NCI-H146 (cell line): ENCODE measurements around the gene CACHD1.

Experiments
- DNase-seq: peaks from one replicate; lab custom pipeline; 2025; lab: John Stamatoyannopoulos, UW

Gene CACHD1

DNA sequence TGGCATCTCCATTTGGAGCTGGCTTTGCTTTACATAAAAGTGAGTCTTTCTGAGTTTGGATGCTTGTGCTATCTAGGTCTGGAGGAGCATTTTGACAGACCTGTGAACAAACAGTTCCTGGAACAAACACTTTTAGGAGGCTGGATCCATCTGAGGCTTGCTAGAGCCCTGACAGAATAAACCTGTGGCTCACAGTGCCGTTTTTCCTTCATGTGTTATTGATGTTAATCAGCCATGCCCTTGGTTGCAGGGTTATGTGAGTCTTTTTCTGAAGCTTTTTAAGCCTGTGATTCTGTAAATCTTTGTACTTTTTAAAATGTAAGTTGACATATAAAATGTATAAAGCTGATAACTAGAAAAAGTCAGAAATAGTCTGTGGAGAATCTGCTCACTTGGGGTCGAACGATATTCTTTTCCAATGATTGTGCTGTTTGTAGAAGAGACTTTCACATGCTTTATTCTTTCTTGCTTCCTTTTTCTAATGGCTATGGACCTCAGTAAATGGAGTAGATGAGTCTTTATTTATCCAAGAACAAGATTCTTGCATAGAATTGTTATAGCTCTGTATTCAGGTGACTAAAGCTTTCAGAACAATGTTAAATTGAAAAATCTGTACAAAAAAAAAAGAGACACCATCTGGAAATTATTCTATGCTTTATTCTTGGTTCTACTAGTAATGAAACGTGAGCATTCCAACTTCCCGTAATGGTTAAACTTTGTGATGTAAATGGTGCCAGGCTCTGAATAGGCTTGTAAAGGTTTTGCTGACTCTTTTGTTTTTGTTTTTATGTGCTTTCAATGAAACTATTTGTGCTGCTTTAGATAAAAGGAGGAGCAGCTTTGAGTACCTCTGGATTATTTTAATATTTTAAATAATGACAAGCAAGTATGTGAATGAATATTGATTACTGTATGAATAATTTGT, 53.7 kb downstream of the CACHD1 start:
- no peak for DNase-seq

DNA sequence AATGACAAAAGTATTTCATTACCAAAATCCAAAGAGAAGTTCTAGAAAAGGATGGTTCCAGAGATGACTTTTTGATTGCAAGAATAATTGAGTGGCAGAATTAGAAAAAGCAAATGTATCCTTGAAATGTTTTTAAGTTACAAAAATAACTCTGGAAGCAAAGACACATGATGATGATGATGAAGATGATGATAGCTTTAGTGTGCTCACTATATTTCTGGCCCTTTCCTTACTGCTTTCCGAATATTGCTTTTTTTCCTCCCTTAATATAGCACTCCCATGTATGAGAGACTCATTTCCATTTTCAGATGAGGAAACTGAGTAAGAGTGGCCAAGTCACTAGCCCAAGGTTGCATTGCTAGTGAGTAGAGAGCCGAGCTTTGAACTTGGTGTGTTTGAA, 54.7 kb downstream of the CACHD1 start:
- DNase-seq, result no peak

DNA sequence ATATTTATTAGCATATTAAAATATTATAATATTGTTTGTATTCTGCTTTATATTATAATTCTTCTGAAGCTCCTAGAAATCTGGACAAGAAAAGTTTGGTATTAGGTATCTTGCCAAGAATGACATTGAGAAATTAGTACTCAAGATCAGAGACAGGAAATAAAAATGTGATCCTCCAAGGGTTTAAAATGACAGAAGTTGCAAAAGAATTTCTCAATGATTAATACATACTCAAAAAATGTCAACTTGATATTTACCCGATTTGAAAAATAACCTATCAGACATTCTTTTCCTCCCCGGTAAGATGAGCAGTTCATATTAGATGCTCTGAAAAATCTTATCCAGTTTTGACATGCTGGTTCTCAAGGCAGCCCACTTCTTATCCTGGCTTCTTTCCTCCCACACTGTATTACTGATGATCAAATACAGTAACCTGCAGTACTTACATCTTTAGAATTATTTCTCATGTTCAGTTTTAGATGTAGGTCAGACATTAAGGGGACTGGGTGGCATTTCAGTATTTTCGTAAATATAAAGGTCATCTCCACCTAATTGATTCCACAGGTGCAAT, 55.3 kb downstream of the CACHD1 start:
- DNase-seq, result no peak

DNA sequence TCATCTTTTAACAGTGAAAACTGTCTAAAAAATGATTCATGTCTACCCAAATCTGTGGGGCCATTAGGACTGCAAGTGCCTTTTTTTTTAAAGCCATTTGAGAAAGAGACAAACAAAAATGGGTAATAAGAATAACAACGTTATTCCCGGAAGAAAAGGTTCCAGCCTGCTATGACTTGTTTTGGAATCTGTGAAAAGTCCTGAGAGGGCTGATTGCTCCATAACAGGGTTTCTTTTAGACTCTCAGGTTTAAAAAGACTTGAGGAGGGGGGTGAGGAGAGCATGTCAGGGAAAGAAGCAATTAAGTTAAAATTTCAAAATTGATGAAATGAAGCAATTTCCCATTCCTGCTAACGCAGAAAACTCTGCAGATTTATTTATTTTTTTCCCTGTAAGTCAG, 56.4 kb downstream of the CACHD1 start:
- DNase-seq, result no peak

DNA sequence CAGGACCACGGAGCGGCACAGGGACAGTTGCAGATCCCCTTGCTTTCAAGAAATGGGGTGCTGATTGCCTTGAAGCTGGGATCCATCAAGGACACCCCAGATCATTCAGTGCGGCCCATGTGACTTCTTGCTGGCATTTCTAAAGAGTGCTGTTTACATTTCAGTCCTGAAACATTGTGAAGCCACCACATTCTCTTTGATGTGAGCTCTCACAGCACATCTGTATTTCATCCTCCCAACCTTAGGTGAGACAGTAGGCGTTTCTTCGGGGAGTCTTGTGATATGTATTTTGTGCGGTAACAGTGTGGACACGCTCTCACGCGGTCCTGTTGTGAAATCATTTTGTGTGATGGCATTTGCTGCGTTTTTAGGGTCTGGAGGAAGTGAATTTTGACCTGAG, 57.2 kb downstream of the CACHD1 start:
- DNase-seq, result no peak

DNA sequence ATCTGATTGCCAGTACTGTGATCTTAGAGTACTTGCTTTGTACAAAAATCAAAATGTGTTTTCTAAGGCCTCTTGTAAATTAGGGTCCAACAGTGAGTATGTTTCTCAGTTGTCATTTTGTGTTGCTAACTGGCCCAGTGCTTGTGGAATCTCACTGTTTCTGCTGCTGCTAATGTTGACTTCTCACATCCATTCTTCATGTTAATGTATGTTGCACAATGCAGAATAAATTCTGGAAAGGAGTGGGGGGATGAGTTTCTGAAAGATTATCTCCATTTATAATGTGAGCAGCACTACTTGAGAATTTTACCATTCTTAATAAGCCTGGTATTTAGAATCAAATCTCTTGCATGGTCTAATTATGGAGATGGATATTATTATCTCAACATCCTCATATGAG, 57.9 kb downstream of the CACHD1 start:
- DNase-seq, result no peak

DNA sequence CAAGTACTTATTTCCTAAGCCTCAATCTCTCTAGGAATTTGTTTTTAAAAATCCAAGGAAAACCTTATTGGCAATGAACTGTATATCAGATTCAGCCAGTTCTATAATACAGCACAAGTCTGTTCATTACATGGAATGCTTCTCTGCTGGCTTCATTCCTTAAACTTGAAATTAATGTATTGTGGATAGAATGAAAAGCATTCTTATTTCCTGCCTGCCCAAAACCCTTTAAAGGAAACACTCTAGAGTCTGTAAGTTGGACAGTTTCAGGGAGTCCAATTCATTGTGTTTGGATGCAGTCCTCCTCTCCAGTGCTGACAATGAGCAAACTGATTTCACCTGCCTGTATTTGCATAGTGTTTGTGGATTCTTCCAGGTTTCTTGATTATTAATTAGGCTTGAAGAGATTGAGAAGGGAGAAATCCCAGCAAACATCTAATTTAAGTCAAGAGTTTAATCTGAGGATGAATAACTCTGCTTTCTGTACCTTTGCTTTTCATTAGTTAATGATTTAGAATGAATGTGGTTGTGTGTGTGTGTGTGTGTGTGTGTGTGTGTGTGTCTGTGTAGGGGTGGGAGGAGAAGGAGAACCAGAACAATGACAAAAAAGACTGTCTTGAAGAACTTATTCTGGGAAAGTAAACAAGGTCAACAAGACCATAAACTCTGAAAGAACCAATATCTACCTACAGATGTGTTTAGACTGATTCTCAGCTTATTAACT, 61.2 kb downstream of the CACHD1 start:
- peak; percentile 40 for DNase-seq

DNA sequence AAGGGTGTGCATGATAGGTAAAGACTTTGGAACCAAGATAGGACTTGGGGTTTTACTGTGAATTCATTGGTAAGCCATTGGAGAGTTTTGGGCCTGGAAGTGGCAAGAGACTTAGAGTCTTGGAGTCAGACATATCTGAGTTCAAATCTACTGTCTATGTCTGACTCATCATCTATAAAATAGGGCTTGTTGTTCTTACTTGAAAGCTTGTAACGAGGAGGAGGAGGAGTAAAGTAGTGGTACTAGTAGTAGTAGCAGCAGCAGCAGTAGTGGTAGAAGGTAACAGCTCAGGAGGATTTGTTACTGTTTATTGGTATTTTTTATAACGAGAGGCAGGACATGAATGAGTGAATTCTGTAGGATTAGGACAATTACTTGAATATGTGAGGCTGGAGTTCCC, 62.7 kb downstream of the CACHD1 start:
- no peak for DNase-seq

DNA sequence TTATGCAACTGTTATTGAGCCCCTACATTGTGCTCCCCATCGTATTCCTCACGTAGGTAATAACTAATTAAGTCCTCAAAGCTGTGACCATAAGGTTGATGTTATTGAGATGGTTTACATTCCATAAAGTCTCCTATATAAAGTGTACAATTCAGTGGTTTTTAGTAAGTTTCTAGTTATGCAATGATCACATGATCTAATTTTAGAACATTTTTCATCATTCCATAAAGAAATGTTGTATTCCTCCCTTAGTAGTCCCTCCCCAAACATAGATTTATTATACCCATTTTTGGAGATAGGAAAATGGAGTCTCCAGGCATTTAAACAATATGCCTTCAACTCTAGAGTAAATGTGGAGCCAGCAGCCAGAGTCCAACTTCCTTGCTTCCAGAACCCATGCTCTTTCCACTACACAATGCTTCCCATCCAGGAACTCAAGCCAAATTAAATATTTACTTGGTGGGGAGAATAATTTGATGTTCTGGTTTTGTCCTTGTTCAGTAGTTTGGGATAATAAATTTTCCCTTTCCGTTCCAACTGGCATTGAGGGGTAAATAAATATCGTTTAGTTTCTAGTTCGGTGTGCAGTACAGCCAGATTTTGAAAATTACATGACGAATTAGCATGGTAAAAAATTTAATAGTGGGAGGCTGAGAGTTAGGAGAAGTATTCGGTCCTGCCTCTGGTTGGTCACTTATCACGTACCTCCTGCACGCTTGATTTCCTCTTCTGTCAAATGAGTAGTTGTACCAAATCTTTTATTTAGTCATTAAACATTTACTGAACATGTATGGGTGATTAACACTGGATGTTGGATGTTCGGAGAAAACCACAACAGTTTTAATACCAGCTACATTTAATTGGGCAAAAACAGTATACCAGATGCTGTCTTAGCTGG, 66.3 kb downstream of the CACHD1 start:
- peak; percentile 61 for DNase-seq

DNA sequence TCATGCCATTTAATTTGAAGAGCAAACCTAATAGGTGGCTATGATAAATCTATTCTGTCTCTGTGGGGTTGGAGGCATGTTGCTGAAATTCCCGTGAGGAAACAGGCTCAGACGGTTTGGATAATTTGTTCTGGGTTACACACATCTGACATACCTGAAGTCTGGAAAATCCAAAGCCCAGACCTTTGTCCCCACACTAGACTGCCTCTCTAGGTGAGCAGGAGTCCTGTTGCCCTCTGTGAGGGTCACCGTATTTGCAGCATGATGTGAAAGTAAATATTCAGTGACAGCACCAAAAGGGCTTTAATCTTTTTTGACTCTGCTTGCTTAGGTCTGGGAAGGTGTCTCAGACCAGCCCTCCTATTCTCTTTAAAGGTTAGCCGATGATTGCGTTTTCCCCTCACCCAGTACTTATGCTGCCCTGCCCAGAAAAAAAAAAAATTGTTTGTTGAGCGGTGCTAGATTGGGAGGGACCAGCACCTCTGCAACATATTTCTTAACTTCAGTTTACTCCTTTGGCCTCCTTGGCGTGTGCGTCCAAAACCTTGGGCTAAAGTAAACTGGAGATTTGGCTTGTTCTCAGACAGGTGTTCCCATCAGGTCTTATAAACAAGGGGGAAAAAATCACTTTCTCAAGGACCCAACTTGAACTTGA, 67.0 kb downstream of the CACHD1 start:
- DNase-seq, result peak; percentile 21

DNA sequence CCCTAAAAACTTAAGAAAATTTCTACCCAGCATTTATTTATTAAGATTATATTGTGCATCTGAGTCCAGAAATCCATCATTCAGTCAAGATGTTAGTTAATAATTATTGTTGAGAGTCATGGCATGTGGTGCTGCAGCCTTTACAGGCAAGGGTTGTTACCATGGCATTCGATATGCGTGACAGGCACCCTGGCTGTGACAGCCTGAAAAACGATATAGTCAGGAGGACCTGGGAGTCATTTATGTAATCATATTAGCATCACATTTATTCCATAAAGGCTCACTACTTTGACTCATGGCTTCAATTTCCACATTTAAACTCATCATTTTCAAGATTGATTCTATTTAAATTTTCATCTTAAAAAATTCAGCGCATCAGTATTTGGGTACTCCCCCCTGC, 68.0 kb downstream of the CACHD1 start:
- DNase-seq, result peak; percentile 19

DNA sequence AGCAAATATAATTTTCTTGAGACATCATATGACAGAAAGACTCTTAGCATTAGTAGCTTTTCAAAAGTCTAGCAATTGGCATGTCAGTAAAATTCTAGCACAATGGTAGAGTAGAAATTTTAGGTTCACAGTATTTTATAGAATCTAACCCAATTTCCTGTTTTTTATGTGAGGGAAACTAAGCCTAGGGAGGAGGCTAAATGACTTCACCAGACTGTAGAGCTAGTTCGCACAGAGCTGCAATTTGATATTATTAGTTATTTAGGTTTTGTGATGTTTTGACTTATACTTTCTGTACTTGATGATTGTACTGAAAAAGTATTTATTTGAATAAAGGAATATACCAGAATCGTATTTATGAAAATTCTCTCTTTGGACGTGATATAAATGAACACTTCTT, 68.5 kb downstream of the CACHD1 start:
- DNase-seq, result no peak

DNA sequence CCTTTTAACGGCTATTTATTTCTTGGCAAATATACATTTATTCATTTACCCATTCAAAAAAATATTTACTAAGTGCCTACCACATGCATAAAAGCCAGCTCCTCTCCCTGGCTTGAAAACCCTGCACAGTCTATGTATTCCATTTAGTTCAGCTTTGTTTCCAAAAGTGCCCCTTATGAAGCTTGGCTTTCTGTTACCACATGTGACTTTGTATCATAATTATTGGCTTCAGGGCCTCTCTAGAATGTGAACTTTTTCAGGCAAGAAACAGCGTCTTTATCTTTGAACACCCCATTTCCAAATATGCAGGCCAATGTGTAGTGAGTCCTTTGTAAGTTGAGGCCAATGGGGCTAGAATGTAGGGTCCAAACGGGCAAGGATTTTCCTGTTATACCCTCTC, 69.4 kb downstream of the CACHD1 start:
- DNase-seq, result no peak

DNA sequence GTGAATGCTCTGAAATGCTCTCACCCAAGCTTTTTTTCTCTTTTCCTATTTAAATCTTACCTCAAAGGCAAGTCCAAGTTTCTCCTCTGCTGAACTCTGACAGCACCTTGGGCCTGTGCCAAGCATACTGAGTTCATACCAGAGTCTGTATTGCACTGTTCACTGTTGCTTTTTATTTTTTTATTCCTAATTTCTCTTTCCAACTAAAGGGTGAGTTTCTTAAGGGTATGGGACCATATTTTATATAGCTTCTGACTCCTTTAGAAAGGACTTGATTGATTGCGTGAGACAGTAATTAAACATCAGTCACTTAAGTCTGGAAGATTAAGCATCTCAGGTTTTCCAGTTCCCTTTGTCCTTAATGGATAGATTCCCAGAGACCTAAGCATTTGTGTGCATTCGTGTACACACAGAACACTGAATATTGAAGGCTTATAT, 69.9 kb downstream of the CACHD1 start:
- DNase-seq, result peak; percentile 40

DNA sequence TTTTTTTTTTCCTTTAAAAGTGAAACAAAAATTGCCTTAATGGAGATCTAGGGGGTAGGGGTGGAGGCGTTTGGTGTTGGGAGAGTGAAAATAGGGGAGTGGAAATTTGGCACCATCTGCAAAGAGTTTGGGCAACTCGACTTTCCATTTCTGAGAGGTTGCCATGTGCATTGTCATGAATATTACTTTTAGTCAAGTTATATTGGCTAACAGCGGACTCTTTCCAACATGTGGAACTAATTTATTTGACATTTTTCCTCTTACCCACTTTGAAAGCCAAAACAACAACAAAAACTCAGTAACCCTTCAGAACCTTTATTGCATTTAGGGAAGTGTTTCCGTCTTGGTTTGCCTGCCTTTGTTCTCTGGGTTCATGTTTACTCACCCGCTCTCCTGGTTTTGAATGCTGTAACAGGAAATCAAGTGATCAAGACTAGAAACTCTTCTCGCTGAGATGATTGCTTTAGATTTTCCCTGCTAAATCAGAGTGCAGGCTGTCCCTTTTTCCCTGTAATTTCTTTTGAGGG, 70.4 kb downstream of the CACHD1 start:
- peak; percentile 28 for DNase-seq

DNA sequence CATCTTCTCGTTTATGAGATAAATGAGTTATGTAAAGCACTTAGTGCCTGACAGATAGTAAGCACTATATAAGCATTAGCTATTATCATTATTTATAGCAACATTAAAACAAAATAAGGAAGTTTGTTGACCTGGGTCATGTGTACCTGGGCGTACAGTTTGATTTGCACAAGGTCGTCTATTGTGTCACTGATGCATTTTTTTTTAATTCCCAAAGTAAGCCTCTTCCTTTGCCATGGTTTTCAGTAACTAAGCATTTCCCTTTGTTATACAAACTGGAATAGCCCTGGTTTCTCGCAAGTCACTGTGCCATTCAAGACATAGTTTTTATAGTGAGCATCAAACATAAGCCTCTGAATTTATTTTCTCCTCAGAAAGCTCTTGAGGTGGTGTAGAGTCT, 72.2 kb downstream of the CACHD1 start:
- DNase-seq, result no peak

DNA sequence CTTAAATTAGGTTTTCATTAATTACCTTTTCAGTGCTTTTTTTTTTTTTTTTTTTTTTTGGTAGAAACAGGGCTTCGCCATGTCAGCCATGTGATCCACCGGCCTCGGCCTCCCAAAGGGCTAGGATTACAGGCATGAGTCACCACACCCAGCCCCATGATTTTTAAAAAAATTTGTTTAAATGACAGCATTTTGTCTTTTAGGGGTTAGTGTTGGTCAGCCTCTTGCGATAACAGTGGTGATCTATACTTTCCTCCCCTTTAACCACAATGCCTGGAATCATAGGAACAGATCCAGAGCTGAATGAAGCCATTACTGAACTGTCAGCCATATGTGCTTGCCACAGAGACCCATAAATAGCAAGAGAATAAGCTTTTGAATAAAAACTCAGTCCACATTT, 73.9 kb downstream of the CACHD1 start:
- no peak for DNase-seq

DNA sequence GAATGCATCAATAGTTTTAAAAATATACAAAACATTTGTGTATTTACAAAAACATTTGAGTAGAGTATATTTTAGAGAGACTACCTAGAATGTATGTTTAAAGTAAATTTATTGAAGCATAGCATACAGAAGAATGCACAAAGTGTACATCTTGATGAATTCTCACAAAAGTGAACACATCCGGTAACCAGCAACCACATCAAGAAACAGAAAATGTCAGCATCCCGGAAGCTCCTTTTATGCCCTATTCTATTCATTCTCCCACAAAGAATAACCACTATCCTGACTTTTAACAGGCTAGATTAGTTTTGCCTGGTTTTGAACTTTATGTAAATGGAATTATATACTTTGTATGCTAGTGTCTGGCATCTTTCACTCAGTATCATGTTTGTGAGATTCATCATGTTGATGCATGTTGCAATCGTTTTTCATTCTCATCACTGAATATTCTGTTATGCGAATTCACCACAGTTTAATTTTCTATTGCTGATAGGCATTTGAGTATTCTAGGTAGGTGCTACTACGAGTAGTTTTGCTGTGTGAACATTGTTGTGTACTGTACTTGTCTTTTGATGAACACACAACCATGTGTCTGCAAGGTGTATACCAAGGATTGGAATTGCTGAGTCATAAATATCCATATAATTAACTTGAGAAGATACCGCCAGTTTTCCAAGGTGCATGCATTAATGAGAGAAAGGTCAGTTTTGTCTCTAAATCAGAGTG, 75.4 kb downstream of the CACHD1 start:
- DNase-seq, result peak; percentile 18

DNA sequence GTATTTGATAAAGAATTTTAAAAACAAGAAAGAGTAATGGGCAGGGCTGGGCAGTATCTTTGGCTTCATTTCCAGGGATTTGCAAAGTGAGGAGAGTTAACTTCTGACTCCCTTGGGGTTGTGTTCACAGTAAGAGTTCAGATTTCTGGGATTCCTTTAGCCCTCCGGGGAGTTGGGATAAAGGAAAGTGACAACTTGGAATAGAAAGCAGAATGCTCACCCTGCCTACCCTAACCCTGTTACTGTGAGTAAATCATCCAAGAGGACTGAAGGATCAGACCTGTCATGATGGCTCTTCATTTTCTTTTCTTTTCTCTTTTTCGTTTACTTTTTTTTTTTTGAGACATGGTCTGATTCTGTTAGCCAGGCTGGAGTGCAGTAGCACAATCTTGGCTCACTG, 76.1 kb downstream of the CACHD1 start:
- DNase-seq, result no peak

DNA sequence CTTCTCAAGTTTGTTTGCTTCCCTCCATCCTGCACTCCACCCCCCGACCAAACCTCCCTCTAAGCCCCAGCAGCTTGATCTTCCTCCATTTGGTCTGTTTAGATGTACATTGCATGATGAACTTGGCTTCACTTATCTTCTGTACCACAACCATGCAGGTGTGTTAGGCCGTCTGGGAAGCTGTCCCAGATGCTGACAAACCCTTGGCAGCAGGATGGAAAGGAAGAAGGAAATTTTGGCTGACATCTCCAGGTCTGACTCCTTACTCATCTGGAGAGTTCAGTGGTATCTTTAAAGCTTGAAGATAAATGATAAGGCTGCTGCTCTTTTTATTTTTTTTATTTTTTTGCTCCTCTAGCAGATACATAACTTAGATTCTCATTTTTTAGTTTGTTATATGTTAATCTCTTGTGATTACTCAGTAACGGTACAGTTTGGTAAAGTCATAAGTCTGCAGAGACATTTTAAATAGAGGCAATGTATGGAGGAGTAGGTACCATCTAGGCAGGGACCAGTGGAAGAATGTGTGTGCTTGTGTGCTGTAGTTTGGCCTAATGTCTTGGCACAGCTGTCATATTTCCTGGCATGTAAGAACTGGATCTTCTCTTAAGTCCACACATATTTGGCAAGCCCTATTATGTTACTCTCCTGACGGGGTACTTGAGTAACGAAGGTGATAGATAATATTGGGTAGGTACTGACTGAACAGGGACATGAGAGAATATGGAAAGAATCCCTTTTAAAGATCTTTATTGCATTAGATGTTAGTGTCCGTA, 79.7 kb downstream of the CACHD1 start:
- DNase-seq, result peak; percentile 5
